ENCODE results near the gene SUSD6.

Gene SUSD6, protein sequence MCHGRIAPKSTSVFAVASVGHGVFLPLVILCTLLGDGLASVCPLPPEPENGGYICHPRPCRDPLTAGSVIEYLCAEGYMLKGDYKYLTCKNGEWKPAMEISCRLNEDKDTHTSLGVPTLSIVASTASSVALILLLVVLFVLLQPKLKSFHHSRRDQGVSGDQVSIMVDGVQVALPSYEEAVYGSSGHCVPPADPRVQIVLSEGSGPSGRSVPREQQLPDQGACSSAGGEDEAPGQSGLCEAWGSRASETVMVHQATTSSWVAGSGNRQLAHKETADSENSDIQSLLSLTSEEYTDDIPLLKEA

GRCh38 chr14:69611172-69612013, at the start of gene SUSD6:
TSS of gene SUSD6 (plus strand) at chr14:69611596. CDS start at chr14:69658593, 46,997 bp downstream.
- peak; percentile 96 for DNase-seq

- DNase-seq: no peak
Observed at GRCh38 chr14:69561893-69562292, 49.5 kb upstream of the SUSD6 start.

DNA sequence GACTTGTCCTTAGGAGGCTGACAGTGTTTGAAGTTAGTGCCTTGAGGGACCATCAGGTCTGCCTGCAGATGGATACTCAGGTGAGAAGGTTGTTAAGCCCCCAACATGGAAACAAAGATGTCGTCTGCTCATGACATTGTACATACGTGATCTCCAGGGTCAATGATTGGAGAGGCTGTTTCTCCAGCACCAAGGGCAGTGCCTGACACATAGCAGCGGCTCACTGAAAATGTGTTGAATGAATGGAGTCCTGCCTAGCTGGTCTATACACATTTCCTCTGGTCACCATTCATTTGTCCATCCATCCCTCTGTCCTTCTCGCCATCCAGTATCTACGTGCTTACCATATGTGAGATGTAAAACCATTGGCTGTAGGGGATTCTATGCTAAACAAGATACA, 43.8 kb upstream of the SUSD6 start:
- DNase-seq: no peak

DNA sequence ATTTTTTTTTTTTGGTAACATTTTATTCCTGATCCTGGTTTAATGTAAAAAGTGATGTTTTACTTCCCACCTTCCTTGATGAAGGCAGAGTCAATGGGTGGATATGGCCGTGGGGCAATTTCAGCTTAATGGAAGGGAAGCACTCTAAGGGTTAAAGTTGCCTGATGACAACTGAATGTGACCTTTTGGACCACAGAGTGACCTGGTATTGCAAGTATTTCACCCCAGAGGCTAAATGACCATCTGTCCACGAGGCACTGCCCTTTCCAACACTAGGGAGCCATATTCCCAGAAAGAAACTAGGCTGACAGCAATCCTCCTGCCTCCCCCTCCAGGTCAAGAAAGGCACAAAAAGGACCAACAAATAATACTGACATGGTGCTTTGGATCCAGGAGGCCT, 41.5 kb upstream of the SUSD6 start:
- no peak for DNase-seq

DNA sequence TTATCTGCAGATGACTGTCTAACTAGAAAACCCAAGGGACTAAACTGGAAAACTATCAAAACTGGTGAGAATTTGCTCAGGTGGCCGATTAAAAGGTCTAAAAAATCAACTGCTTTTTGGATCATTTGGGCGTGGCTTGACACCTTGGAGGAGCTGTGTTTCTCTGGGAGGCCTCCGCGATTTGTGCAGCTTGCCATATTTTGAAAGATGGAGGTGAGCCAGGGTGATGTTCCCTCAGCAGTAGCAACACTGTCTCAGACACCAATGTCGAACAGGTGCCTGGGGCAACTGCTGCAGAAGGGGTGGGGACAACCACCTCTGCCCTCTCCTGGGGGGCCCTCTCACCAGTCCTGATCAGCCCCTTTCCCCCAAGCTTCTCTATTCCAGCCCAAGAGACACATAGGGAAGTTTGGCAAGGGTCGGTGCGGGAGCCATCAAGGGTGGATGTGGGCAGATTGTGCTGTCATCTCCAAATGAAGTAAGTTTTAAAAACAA, 40.5 kb upstream of the SUSD6 start:
- no peak for DNase-seq

DNA sequence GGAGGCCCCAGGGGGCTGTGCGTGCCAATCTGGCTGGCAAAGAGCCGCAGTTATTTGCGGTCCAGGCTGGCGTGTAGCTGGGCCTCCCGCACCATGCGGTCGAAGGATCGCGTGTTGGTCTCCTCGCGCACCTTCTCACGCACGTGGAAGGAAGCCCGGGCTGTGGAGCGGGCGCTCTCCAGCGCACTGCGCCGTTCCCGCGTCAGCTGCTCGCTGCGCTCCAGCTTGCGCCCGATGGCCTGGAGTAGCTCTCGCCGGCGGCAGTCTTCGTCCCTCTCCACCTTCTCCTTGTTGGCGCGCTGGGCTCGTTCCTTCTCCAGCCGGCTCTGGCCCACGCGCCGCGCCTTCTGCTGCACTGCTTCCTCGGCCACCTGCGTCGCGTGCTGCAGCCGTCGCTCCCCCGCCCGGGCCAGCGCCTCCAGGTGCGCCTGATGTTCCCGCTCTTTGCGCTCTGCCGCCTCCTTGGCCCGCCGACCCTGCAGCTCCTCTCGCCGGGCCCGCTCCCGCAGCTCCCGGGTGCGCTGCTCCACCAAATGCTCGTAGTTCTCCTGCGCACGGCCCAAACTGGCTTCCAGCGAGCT, 39.9 kb upstream of the SUSD6 start:
- DNase-seq: no peak

GRCh38 chr14:69572030-69572840, 39.2 kb upstream of the SUSD6 start:
- DNase-seq: no peak

GRCh38 chr14:69572841-69573135, 38.6 kb upstream of the SUSD6 start:
- DNase-seq: no peak

GRCh38 chr14:69573205-69573830, 38.1 kb upstream of the SUSD6 start:
- DNase-seq: no peak

DNA sequence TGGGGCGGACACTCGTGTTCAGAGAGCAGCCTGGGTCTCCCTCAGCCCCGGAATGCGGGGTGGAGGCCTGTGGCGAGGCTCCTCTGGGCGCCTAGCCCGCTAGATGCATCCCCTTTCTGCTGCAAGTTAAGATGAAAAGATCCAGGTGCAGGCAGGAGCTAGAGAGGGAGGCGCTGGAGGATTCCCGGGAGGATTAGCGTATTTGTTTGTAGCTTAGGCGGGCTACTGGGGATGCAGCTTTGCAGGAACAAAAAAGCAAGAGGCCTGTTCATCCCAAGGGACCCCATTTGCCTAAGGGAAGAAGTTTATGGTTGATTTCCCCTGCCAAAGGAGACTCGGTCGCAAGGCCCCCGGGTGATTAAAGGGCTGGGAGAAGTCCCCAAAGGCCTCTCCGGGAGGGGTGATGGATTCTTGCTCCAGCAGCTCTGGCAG, 37.5 kb upstream of the SUSD6 start:
- peak; percentile 95 for DNase-seq

GRCh38 chr14:69574263-69574953, 37.0 kb upstream of the SUSD6 start, which contains the start of gene CCDC177:
TSS of gene CCDC177 (minus strand) at chr14:69574871. CDS start at chr14:69573622, 1,249 bp downstream.
- peak; percentile 81 for DNase-seq

- DNase-seq: no peak
Observed at GRCh38 chr14:69574954-69575295, 36.5 kb upstream of the SUSD6 start.

DNA sequence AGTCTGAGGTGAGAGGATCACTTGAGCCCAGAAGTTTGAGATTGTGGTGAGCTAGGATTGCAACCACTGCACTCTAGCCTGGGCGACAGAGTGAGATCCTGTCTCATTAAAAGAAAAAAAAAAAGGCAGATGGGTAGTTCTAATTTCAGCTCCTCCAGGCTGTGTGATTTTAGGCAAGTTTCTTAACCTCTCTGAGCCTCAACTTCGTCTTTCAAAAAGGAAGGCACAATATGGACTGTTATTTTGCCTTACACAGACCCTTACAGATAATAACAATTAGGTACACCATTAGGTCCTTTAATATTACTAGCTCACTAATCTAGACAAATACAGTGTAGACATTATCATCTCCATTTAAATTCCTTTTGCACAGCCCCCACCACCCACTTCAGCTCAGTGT, 31.9 kb upstream of the SUSD6 start:
- DNase-seq: no peak

- DNase-seq: no peak
Observed at GRCh38 chr14:69580009-69580577, 31.3 kb upstream of the SUSD6 start.

DNA sequence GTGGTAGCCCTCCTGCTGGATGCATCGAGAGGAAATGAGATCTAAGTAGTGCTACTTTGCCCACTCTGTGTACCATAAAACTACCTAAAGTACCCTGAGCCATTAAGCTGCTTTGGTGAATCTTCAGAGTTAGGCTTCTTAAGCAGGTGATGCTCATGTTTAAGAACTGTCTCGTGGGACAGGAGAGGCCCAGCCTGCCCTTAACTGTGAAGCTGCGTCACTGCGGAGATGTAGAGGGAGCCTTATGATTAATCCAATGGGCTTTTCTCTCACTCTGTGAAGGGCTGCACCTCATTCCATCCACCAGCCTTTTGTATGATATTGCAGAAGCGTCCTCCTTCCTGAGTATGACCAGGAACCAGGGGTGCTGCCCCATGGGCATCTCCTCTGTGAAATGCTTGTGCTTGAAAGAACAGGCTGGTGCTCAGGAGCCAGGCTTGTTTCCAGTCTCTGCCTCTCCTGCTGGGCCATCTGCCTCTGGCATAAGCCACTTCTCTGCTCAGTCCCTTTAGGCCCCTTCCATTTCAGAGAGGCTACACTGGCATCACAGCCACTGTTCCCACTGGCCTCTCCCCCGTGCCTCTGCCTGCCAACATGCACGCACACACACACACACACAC, 30.0 kb upstream of the SUSD6 start:
- no peak for DNase-seq

GRCh38 chr14:69582212-69582611, 29.2 kb upstream of the SUSD6 start:
- DNase-seq: no peak

DNA sequence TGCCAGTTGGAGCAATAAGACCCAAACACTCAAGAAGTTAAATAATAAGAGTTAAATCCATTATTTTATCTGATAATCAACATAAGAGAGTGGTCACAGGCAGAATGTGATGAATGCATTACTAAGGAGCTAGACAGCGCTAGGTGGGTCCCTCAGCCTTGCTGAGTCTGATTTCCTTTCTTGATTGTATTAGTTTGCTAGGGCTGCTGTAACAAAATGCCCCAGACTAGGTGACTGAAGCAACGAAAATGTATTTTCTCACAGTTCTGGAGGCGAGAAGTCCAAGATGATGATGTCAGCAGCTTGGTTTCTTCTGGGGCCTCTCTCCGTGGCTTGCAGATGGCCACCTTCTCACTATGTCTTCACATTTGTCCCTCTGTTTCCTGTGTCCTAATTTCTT, 28.6 kb upstream of the SUSD6 start:
- no peak for DNase-seq

DNA sequence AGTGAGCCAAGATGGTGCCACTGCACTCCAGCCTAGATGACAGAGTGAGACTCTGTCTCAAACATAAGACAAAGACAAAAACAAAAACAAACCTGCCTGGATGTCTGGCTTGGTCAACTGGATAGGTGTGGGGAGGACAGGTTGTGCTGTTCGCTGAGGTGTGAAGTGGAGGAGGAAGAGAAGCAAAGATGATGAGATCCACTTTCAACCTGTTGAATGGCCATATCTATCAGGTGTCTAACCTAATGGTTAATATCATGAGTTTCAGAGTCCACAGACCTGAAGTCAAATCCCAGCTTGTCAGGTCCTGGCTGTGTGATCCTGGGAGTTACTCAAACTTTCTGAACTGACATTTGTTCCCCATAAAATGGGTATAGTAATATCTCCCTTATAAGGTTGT, 27.0 kb upstream of the SUSD6 start:
- no peak for DNase-seq

GRCh38 chr14:69586404-69586803, 25.0 kb upstream of the SUSD6 start:
- no peak for DNase-seq

DNA sequence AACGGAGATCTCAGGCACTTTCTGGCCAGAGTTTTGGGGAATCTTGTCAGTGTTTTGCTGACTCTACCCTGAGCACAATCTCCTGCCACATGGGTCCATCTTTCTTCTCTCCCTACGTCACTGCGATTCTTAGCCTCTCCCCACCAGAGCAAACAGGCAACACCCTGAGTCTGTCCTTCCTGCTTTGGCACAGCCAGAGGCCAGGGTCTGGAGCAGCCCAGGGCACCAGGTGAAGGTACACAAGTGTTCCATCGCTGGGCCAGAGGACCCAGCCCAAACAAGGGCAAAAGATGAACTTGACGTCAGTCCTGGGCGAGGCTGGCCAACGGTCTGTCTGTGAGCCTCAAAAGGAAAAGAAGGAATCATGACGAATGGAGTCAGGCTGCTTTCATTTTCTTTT, 24.0 kb upstream of the SUSD6 start:
- no peak for DNase-seq

DNA sequence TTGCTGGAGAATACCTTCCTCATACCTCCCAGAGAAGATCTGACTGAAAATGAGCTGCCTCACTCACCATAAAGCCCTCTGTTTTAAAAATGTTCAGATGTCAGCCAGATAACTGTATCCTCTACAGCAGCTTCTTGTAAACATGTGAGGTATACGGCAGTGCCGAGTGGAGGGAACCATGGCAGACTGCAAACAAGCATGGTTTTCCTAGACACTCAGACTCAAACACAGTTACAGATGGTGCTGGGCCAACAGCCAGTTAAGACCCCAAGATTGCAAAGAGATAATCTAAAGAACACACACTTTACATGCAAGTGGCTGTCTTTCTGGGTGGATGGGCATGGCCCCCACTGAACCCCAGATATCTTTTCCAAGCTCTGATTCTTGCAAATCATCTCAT, 20.1 kb upstream of the SUSD6 start:
- no peak for DNase-seq
